H1 (cell line): Measurements from ENCODE around the gene FGFBP2. TPM values are rescaled to one million over a fixed set of nuclear protein-coding genes. Genes with fewer than 3 reads are reported as not detected.

Experiments used
- CBX5 ChIP-seq: fragments of 300-800, 300-1000 bp; sonication (generic); IDR thresholded peaks from 2 replicates; pipeline ENCODE4 v1.7.1; 2016; ENCODE audit warnings: antibody characterized with exemption, low read length, low read depth
- CHD7 ChIP-seq: fragments of 300-600 bp; sonication (generic); IDR thresholded peaks from 2 replicates; pipeline ENCODE4 v1.7.1; 2012; ENCODE audit warnings: low read length, moderate library complexity, mild to moderate bottlenecking, inconsistent platforms; ENCODE audit not compliant: insufficient replicate concordance
- JUND ChIP-seq: IDR thresholded peaks from 2 replicates; pipeline ENCODE4 v1.6.1; 2011; ENCODE audit warnings: mild to moderate bottlenecking, improper control_type of control experiment, low read length
- polyA plus RNA-seq, 7 experiments: library from polyadenylated mRNA; depleted of rRNA in 3 of 7; stranded (reverse) in 5 of 7; unstranded in 2 of 7; fragments of >200 nt in 5 of 7; fragments of 200-250 nt in 2 of 7; gene quantifications; 1 replicate in 5 of 7; 2 replicates in 1 of 7; 4 replicates in 1 of 7; pipeline versions ENCODE4 v1.2.1 to v1.2.3, GENCODE V29; 2011 to 2013; ENCODE audit warnings: missing spikeins in 2 of 7, mixed read lengths in 2 of 7
- total RNA-seq: library from RNA; stranded (reverse); fragmentation: NEBNext Ultra II Directional; extraction: Animal tissue kit (Norgen Biotek cat#: 25700); gene quantifications from 2 replicates; pipeline ENCODE4 v1.2.1, GENCODE V29; 2021

Gene FGFBP2
- total and polyA plus RNA-seq, 2 of the 8 experiments (the other 6 are each of a cell fraction or from before 2014, with no cell fraction given): 0.15 TPM; not detected in 1

DNA sequence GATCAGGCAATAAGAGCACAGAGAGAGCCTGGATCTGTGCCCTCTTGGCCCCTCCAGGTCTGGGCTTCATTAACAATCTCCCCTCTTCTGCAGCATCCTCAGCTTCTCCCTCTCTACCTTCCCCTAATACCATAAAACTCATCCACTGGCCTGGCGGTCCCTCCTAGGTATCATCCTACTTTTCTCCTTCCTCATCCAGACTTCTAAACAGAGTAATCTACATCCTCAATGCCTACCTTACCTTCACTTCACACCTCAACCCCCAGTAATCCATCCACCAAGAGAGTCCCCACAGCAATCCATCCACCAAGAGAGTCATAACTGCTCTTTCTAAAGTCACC, 41.4 kb downstream of the FGFBP2 start (continued):
- TF ChIP-seq CHD7 (no peak), JUND (no peak), CBX5 (no peak)
- TF ChIP-seq, all 59 proteins: peak for 0
